GM21825 (cell line): ENCODE results near the gene RAB11FIP4.

Experiments used
- ATAC-seq: cut with Tn5 transposase; IDR thresholded peaks from one replicate; pipeline ENCODE4 v1.9.1; 2021; ENCODE audit warnings: mild to moderate bottlenecking, moderate library complexity; ENCODE audit not compliant: unreplicated experiment

RAB11FIP4 gene

DNA sequence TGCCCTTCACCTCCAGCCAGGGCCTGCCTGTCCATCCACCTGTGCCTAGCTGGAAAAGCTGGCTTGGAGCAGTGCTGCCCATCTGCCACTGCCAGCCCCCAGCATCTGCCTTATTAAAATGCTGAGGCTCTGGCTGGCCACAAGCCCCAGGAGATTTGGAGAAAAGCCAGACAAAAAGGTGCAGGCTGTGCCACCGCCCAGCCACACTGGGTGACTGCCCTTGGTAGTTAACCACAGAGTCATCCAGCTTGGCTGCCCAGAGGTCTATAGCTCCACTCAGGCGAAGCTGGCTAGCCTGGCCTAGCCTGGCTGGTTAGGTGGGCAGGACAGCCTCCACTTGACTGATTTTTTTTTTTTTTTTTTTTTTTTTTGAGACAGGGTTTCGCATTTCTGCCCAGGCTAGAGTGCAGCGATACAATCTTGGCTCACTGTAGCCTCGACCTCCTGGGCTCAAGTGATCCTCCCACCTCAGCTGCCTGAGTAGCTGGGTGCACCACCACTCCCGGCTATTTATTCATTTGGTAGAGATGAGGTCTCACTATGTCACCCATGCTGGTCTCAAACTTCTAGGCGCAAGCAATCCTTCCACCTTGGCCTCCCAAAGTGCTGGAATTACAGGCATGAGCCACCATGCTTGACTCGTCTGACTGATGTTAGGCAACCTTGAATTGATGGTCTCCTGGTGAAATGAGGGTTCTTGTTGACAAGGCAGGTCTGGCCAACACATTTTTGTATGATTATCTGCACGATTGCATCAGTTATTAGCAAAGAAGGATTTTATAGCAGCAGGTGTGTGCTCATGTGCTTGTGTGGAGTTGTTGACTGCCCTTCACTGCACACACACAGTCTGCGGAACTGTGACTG lies 103.8 kb downstream of the RAB11FIP4 start:
- no peak for ATAC-seq

DNA sequence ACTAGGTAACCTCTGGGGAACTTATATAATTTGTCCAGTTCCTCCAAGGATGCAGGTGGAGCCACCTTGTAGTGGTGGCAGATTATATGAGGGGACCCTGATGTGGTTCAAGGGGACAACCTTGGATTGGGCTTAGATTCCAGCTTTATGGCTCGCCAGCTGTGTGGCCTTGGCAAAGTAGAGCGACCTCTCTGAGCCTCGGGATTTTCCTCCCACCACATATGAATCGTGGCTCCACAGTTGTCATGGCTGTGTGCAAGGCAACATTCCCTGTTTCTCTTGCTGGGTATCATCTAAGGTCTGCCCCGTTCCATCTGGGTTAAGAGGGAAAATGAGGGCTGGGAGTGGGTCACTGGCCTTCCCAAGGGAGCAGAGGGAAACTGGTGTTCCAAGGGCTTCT lies 104.6 kb downstream of the RAB11FIP4 start:
- ATAC-seq, result no peak

DNA sequence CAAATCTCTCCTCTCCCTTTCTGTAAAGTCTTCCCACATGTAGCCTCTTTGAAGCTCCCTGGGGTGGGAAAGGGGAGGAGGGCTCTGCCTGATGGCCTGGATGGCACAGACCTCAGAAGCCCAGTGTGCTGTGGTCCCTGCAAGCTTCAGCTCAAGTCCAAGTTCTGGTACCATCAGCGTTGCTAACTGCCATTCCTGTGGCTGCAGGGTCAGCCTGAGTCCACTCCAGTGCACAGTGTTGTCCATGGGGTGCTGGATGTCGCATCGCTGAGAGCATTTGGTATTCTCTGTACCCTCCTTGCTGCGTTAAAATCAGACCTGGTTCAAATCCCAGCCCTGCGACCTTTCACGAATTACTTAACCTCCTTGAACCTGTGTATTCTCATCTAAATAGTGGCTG lies 105.1 kb downstream of the RAB11FIP4 start:
- ATAC-seq, result no peak

DNA sequence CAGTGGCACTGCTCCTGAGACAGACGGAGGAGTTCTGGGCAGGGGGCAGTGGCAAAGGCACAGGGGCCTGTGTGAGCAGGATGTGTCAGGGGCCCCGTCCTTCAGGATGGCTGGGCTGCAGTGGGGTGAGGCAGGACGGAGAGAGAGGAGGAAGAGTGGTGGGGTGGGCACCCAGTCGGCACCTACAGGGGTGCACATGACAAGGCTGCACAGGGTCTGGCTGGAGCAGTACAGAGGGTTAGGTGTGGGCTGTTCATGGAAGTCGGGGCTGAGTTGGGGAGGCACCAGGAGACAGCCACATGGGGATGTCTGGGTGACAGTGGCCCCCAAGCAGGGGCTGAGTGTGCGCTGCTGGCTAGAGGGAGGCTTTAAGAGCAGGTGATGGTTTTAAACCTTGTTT lies 106.0 kb downstream of the RAB11FIP4 start:
- ATAC-seq, result no peak

DNA sequence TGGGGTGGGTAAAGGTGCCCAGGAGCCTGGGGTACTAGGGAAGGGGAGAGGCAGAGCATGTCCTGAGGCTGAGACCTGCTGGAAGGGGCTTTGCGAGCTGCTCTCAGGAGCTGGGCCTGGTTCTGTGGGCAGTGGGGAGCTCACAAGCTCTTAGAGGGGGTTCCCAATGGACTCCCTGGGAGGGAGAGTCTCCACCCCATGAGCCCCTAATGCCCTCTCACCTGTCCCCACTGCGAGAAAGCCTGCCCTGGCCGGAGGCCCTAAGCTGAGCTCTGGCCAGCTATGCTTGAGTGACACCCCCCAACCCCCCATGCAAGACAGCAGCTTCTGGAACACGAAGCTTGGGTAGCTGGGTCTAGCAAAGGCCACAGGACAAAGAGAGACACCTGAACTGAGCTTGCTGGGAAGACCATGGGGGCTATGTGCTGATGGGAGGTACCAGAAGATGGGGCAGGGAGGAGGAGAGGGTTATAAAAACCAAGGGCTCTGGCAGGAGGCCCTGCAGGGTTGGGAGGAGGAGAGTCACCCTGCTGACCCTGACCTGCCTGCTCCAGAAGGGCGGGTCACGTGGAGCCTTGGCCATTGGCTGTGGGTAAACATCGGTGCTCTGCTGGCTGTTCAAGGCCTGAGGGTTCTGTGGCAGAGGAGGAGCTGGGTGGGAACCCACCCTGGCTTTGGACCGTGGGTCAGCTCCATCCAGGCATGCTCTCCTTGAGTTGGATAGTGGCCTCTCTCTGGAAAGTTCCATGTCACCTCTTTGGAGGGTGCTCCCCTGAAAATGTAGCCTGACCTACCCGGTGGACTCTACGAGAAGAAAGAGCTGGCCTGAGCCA lies 106.7 kb downstream of the RAB11FIP4 start:
- ATAC-seq, result no peak

GRCh38 chr17:31499771-31500554 lies 108.5 kb downstream of the RAB11FIP4 start:
- ATAC-seq, result no peak

GRCh38 chr17:31506517-31506916 lies 115.0 kb downstream of the RAB11FIP4 start:
- ATAC-seq, result no peak

GRCh38 chr17:31508288-31509094 lies 117.0 kb downstream of the RAB11FIP4 start:
- ATAC-seq, result peak; percentile 82

DNA sequence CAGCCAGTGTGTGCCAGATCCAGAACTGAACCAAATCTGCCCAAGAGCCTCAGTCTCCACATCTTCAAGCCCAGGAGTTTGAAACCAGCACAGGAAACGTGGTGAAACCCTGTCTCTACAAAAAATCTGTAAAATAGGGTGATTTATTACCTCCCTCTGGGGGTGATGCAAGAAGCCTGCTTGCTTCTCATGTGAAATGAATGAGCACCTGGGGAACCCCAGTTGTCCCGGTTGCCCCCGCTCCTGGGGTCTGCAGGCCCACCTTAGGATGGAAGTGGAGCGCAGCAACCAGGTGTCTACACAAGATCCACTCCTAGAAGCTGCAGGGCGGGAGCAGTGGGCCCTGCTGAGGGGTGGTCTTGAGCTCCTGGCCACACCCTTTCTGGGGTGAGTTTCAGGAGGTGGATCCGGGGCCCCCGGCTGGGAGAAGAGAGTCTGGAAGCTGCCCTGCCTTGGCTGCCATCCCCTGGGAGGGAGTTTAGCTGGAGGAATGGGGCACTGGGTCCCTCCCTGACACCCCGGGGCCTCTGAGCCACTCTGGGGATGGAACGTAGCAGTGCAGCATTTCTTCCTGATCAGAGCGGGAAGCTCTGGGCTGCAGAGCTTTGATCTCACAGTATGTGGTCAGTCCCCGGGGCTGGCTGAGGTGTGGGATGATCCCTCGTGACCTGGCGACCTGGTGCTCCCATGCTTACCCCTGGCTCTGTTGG lies 117.8 kb downstream of the RAB11FIP4 start:
- no peak for ATAC-seq

GRCh38 chr17:31509805-31510177 lies 118.3 kb downstream of the RAB11FIP4 start:
- no peak for ATAC-seq

GRCh38 chr17:31510308-31511194 lies 119.1 kb downstream of the RAB11FIP4 start:
- ATAC-seq, result no peak

DNA sequence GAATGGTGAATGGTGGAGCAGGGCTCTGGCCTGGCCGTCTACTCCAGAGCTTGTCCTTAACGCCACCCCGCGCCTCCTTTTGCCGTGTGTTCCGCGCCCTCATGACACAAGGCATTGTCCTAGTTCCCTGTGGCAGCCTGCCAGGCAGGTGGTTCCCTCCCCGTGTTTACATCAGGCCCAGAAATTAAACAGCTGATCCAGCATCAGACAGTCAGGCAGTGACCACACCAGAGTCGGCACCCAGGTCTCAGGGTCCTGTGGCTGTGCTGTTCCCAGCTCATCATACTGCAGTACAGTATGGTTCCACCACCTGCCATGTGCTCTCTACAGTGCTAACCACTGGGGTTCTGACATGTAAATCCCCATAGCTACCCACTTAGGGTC lies 119.7 kb downstream of the RAB11FIP4 start:
- ATAC-seq, result no peak

GRCh38 chr17:31511580-31511979 lies 120.1 kb downstream of the RAB11FIP4 start:
- no peak for ATAC-seq

DNA sequence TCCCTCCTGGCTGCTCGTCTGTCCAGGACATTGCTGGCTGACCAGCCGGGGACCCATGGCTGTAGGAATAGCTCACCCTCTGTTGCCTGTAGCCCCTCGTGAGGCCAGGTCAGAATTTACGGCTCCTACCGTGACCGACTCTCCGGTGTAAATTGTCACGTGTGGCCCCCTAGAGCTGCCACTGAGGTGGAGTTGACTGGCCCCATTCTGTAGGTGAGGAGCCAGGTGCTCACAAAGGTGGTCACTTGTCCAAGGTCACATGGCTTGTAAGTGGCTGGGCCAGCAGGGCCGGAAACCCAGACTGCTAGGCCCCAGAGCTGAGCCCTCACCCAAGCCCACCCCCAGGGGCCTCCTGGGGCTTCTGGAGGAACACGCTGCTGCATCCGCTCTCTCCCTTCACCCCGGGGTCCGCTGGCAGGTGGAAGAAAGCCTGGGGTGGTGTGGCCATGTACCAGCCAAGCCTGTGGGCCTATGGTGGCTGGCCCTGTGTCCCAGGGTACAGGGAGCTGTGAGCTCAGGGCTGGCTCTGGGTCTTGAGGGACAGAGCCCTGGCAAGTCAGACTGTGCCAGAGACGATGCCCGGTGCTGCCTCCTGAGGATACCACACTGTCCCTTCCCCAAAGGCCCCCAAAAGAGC lies 120.7 kb downstream of the RAB11FIP4 start:
- no peak for ATAC-seq

- no peak for ATAC-seq
These were observed 121.3 kb downstream of the RAB11FIP4 start for GRCh38 chr17:31512796-31513195.

DNA sequence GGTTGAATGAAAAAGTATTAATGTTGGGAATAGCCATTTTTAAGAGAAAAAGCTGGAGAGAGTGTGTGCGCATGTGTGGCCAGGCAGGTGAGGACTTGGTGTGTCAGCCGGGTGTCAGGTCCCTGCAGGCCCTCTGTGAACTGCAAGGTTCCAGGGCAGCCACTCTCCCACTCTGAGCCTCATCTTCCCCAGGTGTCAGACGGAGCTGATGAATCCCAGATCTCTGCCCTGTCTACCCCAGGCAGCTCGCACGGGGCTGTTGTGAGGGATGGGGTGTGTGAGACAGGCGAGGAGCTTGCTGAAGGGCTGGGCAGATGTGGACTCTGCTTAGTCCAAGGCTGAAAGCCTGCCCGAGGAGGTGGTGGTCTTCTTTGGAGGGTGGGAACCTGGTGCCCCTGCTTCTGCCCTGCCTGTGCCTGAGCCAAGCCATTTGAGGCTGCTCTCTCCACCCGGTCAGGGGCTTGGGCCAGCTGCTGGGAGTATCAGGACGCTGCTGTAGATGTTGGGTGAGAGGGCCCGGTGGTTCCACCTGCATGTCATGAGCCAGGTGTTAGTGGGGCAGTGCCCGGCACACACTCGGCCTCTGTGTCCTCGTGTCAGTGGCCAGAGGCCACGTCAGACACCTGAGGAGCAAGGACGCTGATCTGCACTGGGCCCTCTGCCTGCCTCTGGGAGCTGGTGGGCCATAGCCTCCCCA lies 122.4 kb downstream of the RAB11FIP4 start:
- ATAC-seq, result no peak

DNA sequence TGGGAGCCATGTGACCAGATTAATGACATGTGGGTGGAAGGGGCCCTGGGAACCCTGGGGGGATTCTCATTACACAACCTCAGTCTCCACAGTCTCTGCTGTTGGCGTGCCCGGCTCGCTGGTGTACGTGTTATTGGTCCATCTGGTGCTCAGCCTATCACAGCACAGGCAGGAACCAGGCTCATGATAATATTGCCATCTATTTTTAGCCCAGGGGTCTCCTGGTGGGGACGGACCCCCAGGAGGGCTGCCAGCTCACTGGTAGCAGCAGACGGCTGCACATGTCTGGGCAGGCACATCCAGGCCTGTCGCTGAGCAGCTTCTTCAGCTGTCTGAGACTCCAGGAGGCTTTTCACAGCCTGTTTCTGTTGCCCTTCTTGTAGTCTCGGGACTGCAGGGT lies 123.8 kb downstream of the RAB11FIP4 start:
- no peak for ATAC-seq

- no peak for ATAC-seq
These were observed 126.0 kb downstream of the RAB11FIP4 start for GRCh38 chr17:31517524-31517923.
